Endothelial cell (in vitro differentiated cells): Measurements from ENCODE around the gene CEP68. TPM values are rescaled to one million over a fixed set of nuclear protein-coding genes. Genes with fewer than 3 reads are reported as not detected.

Experiments used
- DNase-seq: peaks from one replicate; pipeline ENCODE4 v3.0.0; 2021; ENCODE audit warnings: low spot score
- H3K27ac Mint-ChIP-seq: one replicate; pipeline ENCODE4 v1.8.0; 2021; ENCODE audit warnings: mixed read lengths, inconsistent platforms; ENCODE audit not compliant: unreplicated experiment
- H3K27me3 Mint-ChIP-seq: one replicate; pipeline ENCODE4 v1.8.0; 2021; ENCODE audit warnings: mild to moderate bottlenecking, moderate library complexity, mixed read lengths, inconsistent platforms; ENCODE audit not compliant: unreplicated experiment
- H3K36me3 Mint-ChIP-seq: one replicate; pipeline ENCODE4 v1.8.0; 2021; ENCODE audit warnings: mild to moderate bottlenecking, low read depth, mixed read lengths, inconsistent platforms; ENCODE audit not compliant: unreplicated experiment
- H3K4me1 Mint-ChIP-seq: one replicate; pipeline ENCODE4 v1.8.0; 2021; ENCODE audit warnings: mild to moderate bottlenecking, mixed read lengths, inconsistent platforms; ENCODE audit not compliant: unreplicated experiment
- H3K4me3 Mint-ChIP-seq: one replicate; pipeline ENCODE4 v1.8.0; 2021; ENCODE audit warnings: mild to moderate bottlenecking, mixed read lengths, inconsistent platforms; ENCODE audit not compliant: unreplicated experiment
- H3K9me3 Mint-ChIP-seq: one replicate; pipeline ENCODE4 v1.8.0; 2021; ENCODE audit warnings: mixed read lengths, inconsistent platforms; ENCODE audit not compliant: unreplicated experiment
- total RNA-seq: library from RNA; stranded (reverse); fragmentation: NEBNext Ultra II Directional; extraction: Animal tissue kit (Norgen Biotek cat#: 25700); gene quantifications from one replicate; pipeline ENCODE4 v1.2.1, GENCODE V29; 2021; ENCODE audit not compliant: unreplicated experiment
- TF ChIP-seq, protein P1 (sequence below): fragments of 200-600 bp; sonication (generic); IDR thresholded peaks from one replicate; pipeline ENCODE4 v1.5.0; 2021; ENCODE audit warnings: antibody characterized with exemption; ENCODE audit not compliant: unreplicated experiment

CEP68 gene
- total RNA-seq, 1 donor from 2014 or later = 63.3 TPM

DNA sequence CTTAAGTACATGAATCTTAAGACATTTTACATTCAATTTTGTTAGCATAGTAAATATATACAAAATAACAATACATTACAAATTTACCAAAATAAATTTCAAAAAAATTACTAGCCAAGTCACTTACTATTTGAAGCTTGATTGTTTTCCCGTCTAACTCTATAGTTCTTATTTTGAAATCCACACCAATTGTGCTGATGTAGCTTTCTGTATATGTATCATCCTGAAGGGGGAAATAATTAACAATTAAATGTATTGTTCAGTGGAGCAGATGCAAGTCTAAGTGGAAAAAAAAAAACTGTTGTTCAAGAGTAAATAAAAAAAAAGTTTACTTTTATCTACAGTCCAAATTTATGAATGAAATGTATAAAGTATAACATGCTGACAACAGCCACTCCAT is 41.6 kb downstream of the CEP68 start:
- peaks cover 40% of the 10 kb centered on the region for H3K36me3 Mint-ChIP-seq
- peak overlapping the region; percentile 44 for H3K4me3 Mint-ChIP-seq
- peaks cover 9% of the 10 kb centered on the region for H3K4me1 Mint-ChIP-seq
- H3K27ac Mint-ChIP-seq = no peak overlapping the region
- no peaks in the 10 kb centered on the region for H3K9me3 Mint-ChIP-seq
- TF ChIP-seq, protein P1, sequence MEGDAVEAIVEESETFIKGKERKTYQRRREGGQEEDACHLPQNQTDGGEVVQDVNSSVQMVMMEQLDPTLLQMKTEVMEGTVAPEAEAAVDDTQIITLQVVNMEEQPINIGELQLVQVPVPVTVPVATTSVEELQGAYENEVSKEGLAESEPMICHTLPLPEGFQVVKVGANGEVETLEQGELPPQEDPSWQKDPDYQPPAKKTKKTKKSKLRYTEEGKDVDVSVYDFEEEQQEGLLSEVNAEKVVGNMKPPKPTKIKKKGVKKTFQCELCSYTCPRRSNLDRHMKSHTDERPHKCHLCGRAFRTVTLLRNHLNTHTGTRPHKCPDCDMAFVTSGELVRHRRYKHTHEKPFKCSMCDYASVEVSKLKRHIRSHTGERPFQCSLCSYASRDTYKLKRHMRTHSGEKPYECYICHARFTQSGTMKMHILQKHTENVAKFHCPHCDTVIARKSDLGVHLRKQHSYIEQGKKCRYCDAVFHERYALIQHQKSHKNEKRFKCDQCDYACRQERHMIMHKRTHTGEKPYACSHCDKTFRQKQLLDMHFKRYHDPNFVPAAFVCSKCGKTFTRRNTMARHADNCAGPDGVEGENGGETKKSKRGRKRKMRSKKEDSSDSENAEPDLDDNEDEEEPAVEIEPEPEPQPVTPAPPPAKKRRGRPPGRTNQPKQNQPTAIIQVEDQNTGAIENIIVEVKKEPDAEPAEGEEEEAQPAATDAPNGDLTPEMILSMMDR = no peak
- H3K27me3 Mint-ChIP-seq = no peaks in the 10 kb centered on the region
- DNase-seq = no peak

DNA sequence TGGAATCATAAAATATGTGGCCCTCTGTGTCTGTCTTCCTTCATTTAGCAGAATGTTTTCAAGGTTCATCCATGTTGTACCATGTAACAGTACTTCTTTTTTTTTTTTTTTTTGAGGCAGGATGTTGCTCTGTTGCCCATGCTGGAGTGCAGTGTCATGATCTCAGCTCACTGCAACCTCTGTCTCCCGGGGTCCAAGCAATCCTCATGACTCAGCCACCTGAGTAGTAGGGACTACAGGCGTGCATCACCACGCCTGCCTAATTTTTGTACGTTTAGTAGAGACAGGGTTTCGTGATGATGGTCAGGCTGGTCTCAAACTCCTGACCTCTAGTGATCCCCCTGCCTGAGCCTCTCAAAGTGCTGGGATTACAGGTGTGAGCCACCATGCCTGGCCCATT is 42.5 kb downstream of the CEP68 start:
- no peak overlapping the region for H3K4me3 Mint-ChIP-seq
- TF ChIP-seq, protein P1 = no peak
- no peaks in the 10 kb centered on the region for H3K27me3 Mint-ChIP-seq
- peaks cover 4% of the 10 kb centered on the region for H3K4me1 Mint-ChIP-seq
- H3K36me3 Mint-ChIP-seq = peaks cover 34% of the 10 kb centered on the region
- H3K9me3 Mint-ChIP-seq = no peaks in the 10 kb centered on the region
- DNase-seq = no peak
- H3K27ac Mint-ChIP-seq = no peak overlapping the region

GRCh38 chr2:65101071-65101470 is 44.9 kb downstream of the CEP68 start:
- Mint-ChIP-seq H3K9me3 (no peaks in the 10 kb centered on the region), H3K4me1 (peaks cover 4% of the 10 kb centered on the region), H3K4me3 (no peak overlapping the region), H3K27me3 (no peaks in the 10 kb centered on the region), H3K27ac (no peak overlapping the region), H3K36me3 (peaks cover 23% of the 10 kb centered on the region)
- no peak for DNase-seq
- TF ChIP-seq, protein P1 = no peak

DNA sequence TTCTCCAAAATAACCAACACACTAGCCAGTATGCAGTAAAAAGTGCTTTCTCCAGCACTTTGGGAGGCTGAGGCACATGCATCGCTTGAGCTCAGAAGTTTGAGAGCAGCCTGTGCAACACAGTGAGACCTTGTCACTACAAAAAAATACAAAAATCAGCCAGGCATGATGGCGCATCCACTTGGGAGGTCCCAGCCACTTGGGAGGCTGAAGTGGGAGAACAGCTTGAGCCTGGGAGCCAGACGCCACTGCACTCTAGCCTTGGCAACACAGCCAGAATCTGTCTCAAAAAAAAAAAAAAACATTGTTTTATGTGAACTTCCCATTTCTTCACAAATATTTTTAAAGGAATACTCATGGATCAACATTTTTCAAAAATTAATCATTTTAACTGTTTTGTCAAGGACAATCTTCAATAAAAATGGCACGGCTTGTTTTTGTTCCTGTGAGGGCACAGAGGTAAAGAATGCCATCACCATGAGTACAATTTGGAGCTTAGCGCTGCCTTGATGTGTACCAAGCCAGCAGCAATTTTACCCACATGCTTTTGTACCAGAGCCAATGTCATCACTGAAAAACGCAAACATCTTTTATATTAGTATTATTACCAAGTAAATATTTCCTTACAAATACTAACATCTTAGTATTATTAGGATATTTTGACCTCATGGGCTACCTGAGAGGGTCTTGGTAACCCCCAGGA is 46.9 kb downstream of the CEP68 start:
- H3K9me3 Mint-ChIP-seq = no peaks in the 10 kb centered on the region

DNA sequence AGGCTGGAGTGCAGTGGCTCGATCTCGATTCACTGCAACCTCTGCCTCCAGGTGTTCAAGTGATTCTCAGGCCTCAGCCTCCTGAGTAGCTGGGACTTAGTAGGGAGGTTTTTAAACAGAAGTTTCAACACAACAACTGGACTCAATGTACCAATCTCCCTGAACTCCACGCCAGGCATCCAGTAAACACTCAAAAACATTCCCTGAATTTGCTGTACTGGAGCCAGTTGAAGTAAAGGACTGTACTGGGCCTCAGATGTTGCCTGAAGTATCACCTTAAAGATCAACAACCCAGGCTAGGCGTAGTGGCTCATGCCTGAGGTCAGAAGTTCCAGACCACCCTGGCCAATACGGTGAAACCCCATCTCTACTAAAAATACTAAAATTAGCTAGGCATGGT is 51.3 kb downstream of the CEP68 start:
- DNase-seq = no peak
- Mint-ChIP-seq H3K27ac (no peak overlapping the region), H3K9me3 (no peaks in the 10 kb centered on the region), H3K4me1 (no peaks in the 10 kb centered on the region), H3K27me3 (no peaks in the 10 kb centered on the region), H3K36me3 (no peaks in the 10 kb centered on the region), H3K4me3 (no peak overlapping the region)
- TF ChIP-seq, protein P1 = no peak

More for the DNA sequence above, 46.9 kb downstream of the CEP68 start:
- Mint-ChIP-seq H3K27ac (no peak overlapping the region), H3K4me3 (no peak overlapping the region), H3K36me3 (peaks cover 8% of the 10 kb centered on the region), H3K4me1 (peaks cover 4% of the 10 kb centered on the region), H3K27me3 (no peaks in the 10 kb centered on the region)
- DNase-seq = no peak
- TF ChIP-seq, protein P1 = no peak
